Measurements from ENCODE around the gene CREB3L1. TPM values are rescaled to one million over a fixed set of nuclear protein-coding genes. Genes with fewer than 3 reads are reported as not detected.

CREB3L1 gene
- total RNA-seq, 1 donor from 2014 or later = 40.5 TPM

DNA sequence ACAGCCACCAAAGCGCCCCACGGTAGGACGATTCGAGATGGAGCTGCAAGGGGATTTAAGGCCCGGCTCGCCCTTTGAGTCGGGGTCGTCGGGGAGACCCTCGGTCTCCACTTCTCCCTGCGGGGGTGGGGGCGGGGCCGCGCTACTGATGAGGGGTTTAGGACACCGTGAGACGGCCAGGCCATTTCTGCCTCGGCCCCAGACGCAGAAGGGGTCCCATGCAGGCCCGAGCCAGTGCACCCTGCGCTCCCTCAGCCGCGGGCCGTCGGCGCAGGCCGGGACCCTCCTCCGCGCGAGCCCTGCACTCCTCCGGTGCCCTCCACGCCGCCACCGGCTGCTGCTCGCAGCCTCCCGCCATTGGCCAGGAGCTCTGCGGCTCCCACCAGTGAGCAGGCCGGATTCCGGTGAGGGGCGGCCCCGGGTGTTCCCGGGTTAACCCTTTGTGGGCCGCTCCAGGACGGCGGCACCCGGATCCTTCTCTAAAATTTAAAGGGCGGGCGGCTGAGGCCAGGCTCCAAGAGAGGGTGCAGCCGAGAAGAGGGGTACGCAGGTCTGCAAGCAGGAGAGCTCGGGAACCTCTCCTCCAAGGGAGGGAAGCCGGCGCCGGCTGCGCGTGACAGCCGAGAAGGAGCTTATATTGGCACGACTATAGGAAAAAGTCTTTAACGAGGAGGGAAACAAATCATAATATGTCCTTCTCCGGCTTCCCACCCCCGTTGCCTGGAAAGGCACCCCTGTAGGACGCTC is 18.0 kb downstream of the CREB3L1 start:
- Histone ChIP-seq H3K4me3 (peak overlapping the region; percentile 63), H3K27me3 (ENCODE audit: low read depth) (peaks cover 7% of the 10 kb centered on the region), H3K9me3 (no peaks in the 10 kb centered on the region), H3K4me1 (peaks cover 41% of the 10 kb centered on the region), H3K27ac (no peak overlapping the region), H3K36me3 (peaks cover 5% of the 10 kb centered on the region)
- TF ChIP-seq, protein P1, sequence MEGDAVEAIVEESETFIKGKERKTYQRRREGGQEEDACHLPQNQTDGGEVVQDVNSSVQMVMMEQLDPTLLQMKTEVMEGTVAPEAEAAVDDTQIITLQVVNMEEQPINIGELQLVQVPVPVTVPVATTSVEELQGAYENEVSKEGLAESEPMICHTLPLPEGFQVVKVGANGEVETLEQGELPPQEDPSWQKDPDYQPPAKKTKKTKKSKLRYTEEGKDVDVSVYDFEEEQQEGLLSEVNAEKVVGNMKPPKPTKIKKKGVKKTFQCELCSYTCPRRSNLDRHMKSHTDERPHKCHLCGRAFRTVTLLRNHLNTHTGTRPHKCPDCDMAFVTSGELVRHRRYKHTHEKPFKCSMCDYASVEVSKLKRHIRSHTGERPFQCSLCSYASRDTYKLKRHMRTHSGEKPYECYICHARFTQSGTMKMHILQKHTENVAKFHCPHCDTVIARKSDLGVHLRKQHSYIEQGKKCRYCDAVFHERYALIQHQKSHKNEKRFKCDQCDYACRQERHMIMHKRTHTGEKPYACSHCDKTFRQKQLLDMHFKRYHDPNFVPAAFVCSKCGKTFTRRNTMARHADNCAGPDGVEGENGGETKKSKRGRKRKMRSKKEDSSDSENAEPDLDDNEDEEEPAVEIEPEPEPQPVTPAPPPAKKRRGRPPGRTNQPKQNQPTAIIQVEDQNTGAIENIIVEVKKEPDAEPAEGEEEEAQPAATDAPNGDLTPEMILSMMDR (IDR thresholded peaks at IDR 0.05) = no peak
- peak; percentile 90 to 92 for ATAC-seq
- intact Hi-C loops (cut with DNase I) = no loop called here
- DNase-seq = peak; percentile 77

DNA sequence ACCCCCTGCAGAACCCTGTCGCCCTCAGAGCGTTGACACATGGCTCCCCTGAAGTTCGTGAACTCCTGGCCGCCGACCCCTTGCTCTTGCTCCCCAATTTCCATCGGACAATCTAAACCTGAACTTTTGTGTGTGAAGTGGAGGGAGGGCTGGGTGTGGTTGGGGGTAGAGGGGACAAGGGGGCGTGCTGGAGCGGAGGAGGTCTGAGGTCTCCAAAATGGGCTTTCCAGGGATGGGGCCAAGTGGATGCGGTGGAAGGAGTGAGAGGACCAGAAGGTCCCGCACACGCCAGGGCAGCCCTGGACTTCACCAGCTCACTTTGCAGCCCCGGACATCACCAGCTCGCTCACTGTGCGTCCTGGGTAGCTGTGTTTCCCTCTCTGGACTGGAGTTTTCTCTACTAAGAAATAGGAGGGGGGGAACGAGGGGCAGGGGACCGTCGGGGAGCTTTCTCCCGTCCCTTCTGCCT is 18.6 kb downstream of the CREB3L1 start:
- Histone ChIP-seq H3K27ac (no peak overlapping the region), H3K4me3 (peak overlapping the region; percentile 63), H3K9me3 (no peaks in the 10 kb centered on the region), H3K4me1 (peaks cover 35% of the 10 kb centered on the region), H3K36me3 (peaks cover 5% of the 10 kb centered on the region), H3K27me3 (ENCODE audit: low read depth) (peaks cover 7% of the 10 kb centered on the region)
- intact Hi-C loops (cut with DNase I) = no loop called here
- no peak for DNase-seq
- ATAC-seq = no peak
- TF ChIP-seq, protein P1 (IDR thresholded peaks at IDR 0.05) = no peak

DNA sequence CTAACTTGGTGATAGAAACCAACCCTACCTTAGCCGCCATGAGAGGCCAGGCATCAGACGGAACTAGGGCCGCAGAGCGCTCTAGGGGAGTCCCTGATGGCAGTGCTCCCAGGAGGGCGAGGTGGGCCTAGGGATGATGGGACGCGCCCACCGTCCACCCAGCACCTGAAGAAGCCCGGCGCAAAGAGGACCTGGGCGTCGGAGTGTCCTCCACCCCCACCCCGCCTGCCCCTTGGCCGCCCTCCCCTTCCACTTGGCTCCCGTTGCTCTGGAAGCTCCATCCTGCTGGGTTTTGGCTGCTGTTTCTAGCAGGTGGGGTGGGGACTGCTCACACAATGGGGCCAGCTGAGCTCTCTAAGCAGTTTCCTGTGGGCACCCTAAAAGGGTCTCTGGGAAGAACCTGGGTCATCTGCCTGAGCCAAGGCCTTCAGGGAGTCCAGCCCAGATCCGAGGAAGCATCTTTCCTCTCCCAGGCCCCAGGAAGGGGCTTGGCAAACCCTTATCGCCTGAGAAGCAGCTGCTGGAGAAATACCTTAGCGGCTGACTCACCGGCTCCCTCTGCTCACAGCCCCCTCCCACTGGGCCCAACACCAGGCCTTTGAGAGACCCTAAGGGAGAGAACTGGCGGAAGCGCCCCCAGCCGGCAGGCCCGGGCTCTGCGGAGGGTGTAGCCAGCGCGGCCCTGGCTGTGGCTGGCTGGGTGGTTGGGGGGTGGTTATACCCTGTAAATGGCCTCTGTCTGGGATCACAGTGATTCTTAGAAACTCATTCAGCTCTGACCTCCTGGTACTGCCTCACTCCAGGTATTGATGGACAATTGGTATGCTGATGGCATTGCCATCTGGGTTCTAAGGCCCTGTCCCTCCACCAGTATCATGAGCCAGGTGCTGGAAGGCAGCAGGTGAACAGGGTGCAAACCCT is 19.3 kb downstream of the CREB3L1 start:
- H3K4me3 ChIP-seq = peak overlapping the region; percentile 63
- H3K36me3 ChIP-seq = peaks cover 5% of the 10 kb centered on the region
- peaks cover 29% of the 10 kb centered on the region for H3K4me1 ChIP-seq
- intact Hi-C loops (cut with DNase I) = no loop called here
- DNase-seq (no peak), ATAC-seq (peak in 1 of 2 donors; percentile 15)
- H3K9me3 ChIP-seq = no peaks in the 10 kb centered on the region
- TF ChIP-seq, protein P1 (IDR thresholded peaks at IDR 0.05) = peak; percentile 34
- H3K27ac ChIP-seq = no peak overlapping the region
- peaks cover 7% of the 10 kb centered on the region for H3K27me3 ChIP-seq (ENCODE audit: low read depth)

DNA sequence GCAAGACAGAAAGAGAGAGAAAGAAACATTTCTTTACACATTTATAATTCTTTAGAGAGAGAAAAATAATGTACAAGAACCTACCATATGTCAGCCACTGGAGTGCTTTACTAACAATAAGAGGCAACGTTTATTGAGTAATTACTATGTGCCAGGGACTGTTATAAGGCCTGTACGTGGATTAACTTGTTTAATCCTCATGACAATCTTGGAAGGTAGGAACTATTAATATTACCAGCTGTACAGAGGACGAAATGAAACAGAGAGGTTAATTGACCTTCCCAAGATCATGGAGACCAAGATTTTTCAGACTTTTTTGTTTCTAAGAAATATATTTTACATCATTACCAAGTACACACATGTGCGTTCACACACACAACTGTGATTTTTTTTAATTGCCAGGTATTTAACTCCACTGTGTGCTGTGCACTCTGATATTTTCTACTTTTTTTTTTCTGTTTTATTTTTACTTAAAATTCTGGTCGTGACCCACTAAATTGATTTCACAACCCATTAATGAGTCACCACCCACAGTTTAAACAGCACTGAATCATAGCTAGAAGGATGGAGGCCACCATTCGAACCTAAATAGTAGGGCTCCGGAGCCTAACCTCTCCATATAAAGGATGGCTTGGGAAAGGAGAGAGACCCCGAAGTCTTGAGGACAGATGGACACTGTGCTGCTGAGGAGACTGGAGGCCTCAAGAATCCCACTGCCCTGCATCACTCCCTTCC is 21.4 kb downstream of the CREB3L1 start:
- intact Hi-C loops (cut with DNase I) = no loop called here
- H3K4me3 ChIP-seq = no peak overlapping the region
- no peaks in the 10 kb centered on the region for H3K9me3 ChIP-seq
- peaks cover 7% of the 10 kb centered on the region for H3K27me3 ChIP-seq (ENCODE audit: low read depth)
- DNase-seq = no peak
- peaks cover 29% of the 10 kb centered on the region for H3K4me1 ChIP-seq
- TF ChIP-seq, protein P1 (IDR thresholded peaks at IDR 0.05) = no peak
- ATAC-seq = no peak
- H3K27ac ChIP-seq = no peak overlapping the region
- H3K36me3 ChIP-seq = peaks cover 5% of the 10 kb centered on the region

DNA sequence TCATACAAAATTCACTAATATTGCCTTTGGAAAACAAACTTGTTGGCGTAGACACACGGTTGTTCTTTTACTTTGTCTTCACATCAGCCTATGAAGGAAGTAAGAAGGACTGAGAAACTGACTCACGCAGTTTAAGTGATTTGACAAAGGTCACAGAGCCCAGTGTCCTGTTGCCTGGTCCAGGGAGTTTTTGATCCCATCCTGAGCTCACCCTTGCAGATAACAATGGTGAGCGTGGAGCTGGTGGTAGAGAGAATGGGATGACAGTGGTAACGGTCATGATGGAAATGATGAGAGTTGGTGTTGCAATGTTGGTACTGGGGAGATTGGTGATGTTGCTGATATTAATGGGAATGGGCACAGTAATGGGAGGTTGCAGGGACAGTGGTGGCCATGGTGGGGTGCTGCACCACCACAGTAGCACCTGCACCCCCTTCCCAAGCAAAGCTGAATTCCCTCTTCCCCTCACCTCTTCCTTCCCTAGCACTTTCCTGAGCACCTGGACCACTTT is 22.0 kb downstream of the CREB3L1 start:
- no peak overlapping the region for H3K4me3 ChIP-seq
- TF ChIP-seq, protein P1 (IDR thresholded peaks at IDR 0.05) = no peak
- intact Hi-C loops (cut with DNase I) = no loop called here
- DNase-seq (no peak), ATAC-seq (no peak)
- H3K36me3 ChIP-seq = peaks cover 5% of the 10 kb centered on the region
- peaks cover 26% of the 10 kb centered on the region for H3K4me1 ChIP-seq
- H3K27ac ChIP-seq = no peak overlapping the region
- H3K27me3 ChIP-seq (ENCODE audit: low read depth) = peaks cover 7% of the 10 kb centered on the region
- H3K9me3 ChIP-seq = no peaks in the 10 kb centered on the region

Measured in lower lobe of right lung (tissue), 2 donors.